ENCODE results near the gene PFKL. TPM values are rescaled to one million over a fixed set of nuclear protein-coding genes. Genes with fewer than 3 reads are reported as not detected.

Gene PFKL
- total RNA-seq, 1 experiment from 2014 or later: 150 TPM

- no peak for TF ChIP-seq ZFX (IDR thresholded peaks at IDR 0.05)
Observed at GRCh38 chr21:44269090-44269489, 30.8 kb upstream of the PFKL start (continued).

- Histone ChIP-seq H3K4me1 (ENCODE audit: control insufficient read depth in 1 of 2, insufficient read depth in 2 of 2, low read length in 2 of 2) (no peaks in the 10 kb centered on the region), H3K9me2 (ENCODE audit: insufficient read depth) (no peaks in the 10 kb centered on the region), H3K36me3 (ENCODE audit: control insufficient read depth in 1 of 2, insufficient read depth in 2 of 2, low read length in 2 of 2) (no peaks in the 10 kb centered on the region), H2AFZ (ENCODE audit: low read depth, low read length, poor library complexity, severe bottlenecking) (no peak overlapping the region), H4K20me1 (ENCODE audit: insufficient read depth) (no peaks in the 10 kb centered on the region), H3K27me3 (ENCODE audit: insufficient read depth, low read length) (no peaks in the 10 kb centered on the region), H3K9me3 (ENCODE audit: control insufficient read depth in 1 of 2, insufficient read depth in 1 of 2, low read depth in 1 of 2, low read length in 2 of 2) (no peaks in the 10 kb centered on the region), H3K9ac (ENCODE audit: low read length) (no peak overlapping the region), H3K4me3 (replicated peaks in 1 of 2; ENCODE audit: low read depth in 1 of 2, low read length in 2 of 2) (no peak overlapping the region), H3K79me2 (ENCODE audit: insufficient read depth, low read length) (no peaks in the 10 kb centered on the region), H3K4me2 (ENCODE audit: low read length) (no peak overlapping the region), H3K27ac (ENCODE audit: low read depth, low read length) (no peak overlapping the region)
- intact Hi-C loops (cut with micrococcal nuclease): no loop called here
- no peak for DNase-seq (ENCODE audit: low read depth, low spot score)
- ATAC-seq: no peak
- ChIA-PET RAD21 (ENCODE audit: low non-redundant PET in 1 of 2, low total read pairs in 2 of 2, uncharacterized antibody in 2 of 2, unreplicated experiment in 2 of 2) (no interaction called here), POLR2A (no interaction called here), CTCF (no interaction called here)
- TF ChIP-seq SRF (IDR thresholded peaks at IDR 0.05; ENCODE audit: low read depth): no peak
- no peak for TF ChIP-seq TCF7L2 (IDR thresholded peaks at IDR 0.05; ENCODE audit: borderline replicate concordance, extremely low read depth, insufficient read depth, insufficient read length)
- TF ChIP-seq FOSL1 (IDR thresholded peaks at IDR 0.05; ENCODE audit: low read depth): no peak
- no peak for TF ChIP-seq ZBTB33 (IDR thresholded peaks at IDR 0.05; ENCODE audit: extremely low read depth, insufficient replicate concordance, low read length)
- TF ChIP-seq EGR1 (IDR thresholded peaks at IDR 0.05; ENCODE audit: low read depth): no peak
- TF ChIP-seq ZNF274 (IDR thresholded peaks at IDR 0.05; ENCODE audit: low read depth, low read length): no peak
- TF ChIP-seq EZH2phosphoT487 (IDR thresholded peaks at IDR 0.05; ENCODE audit: borderline replicate concordance): no peak
- TF ChIP-seq MAX (IDR thresholded peaks at IDR 0.05): no peak
- TF ChIP-seq REST (IDR thresholded peaks at IDR 0.05; ENCODE audit: low read depth): no peak
- no peak for TF ChIP-seq ELF1 (IDR thresholded peaks at IDR 0.05; ENCODE audit: borderline replicate concordance, low read depth)
- no peak for TF ChIP-seq ATF3 (IDR thresholded peaks at IDR 0.05)
- TF ChIP-seq POLR2AphosphoS5 (IDR thresholded peaks at IDR 0.05; ENCODE audit: low read depth, low read length): no peak
- no peak for TF ChIP-seq POLR2A (IDR thresholded peaks at IDR 0.05; ENCODE audit: borderline replicate concordance, extremely low read depth, insufficient read depth, insufficient read length)
- TF ChIP-seq EZH2 (IDR thresholded peaks at IDR 0.05): no peak
- TF ChIP-seq CEBPB (IDR thresholded peaks at IDR 0.05; ENCODE audit: low read depth): no peak
- TF ChIP-seq SP1 (IDR thresholded peaks at IDR 0.05; ENCODE audit: low read depth): no peak
- TF ChIP-seq YY1 (IDR thresholded peaks at IDR 0.05; ENCODE audit: extremely low read depth, insufficient replicate concordance, low read depth, low read length): no peak
- TF ChIP-seq RAD21 (IDR thresholded peaks at IDR 0.05; ENCODE audit: low read depth): no peak
- no peak for TF ChIP-seq ZFX (IDR thresholded peaks at IDR 0.05)
- no TSS peak for BruUV-seq (replicated peaks)
Observed at GRCh38 chr21:44271558-44272283, 28.1 kb upstream of the PFKL start.

Data from HCT116 (cell line).